Gastrocnemius medialis (tissue), 4 donors: ENCODE results near the gene MDK. TPM values are rescaled to one million over a fixed set of nuclear protein-coding genes. Genes with fewer than 3 reads are reported as not detected.

Experiments used
- ATAC-seq, 2 donors: fragments of 150-250 bp; one replicate each; pipeline ENCODE4 v1.9.1; 2016
- DNase-seq, 2 donors: peaks; one replicate each; pipeline ENCODE4 v3.0.0-alpha.2; 2019
- H3K27ac ChIP-seq, 4 donors: fragments of 200-600 bp; sonication (generic); 1 replicate in 1 of 4; 2 replicates in 3 of 4; pipeline ENCODE4 v1.5.1; 2016 to 2018; ENCODE audit warnings: mild to moderate bottlenecking in 2 of 4, moderate library complexity in 1 of 4
- H3K27me3 ChIP-seq, 3 donors: fragments of 200-600 bp; sonication (generic) in 2 of 3; 1 replicate in 1 of 3; 2 replicates in 2 of 3; pipeline versions ENCODE4 v1.5.1 to v1.6.0; 2016 to 2019; ENCODE audit warnings: mild to moderate bottlenecking in 1 of 3, moderate library complexity in 1 of 3
- H3K36me3 ChIP-seq, 2 donors: fragments of 200-600 bp; sonication (generic) in 1 of 2; one replicate each; pipeline ENCODE4 v1.5.1; 2017 to 2018
- H3K4me1 ChIP-seq, 2 donors: fragments of 200-600 bp; sonication (generic) in 1 of 2; one replicate each; pipeline ENCODE4 v1.5.1; 2016 to 2017; ENCODE audit warnings: mild to moderate bottlenecking in 2 of 2
- H3K4me3 ChIP-seq, 4 donors: fragments of 200-600 bp; sonication (generic) in 3 of 4; 1 replicate in 1 of 4; 2 replicates in 3 of 4; pipeline ENCODE4 v1.5.1; 2016 to 2019; ENCODE audit warnings: mild to moderate bottlenecking in 2 of 4
- H3K9me3 ChIP-seq, 3 donors: fragments of 200-600 bp; sonication (generic) in 2 of 3; 1 replicate in 1 of 3; 2 replicates in 2 of 3; pipeline ENCODE4 v1.5.1; 2016 to 2019
- POLR2A ChIP-seq, 2 donors: fragments of 450-650 bp; IDR thresholded peaks; one replicate each; pipeline ENCODE4 v1.6.1; 2017; ENCODE audit warnings: antibody characterized with exemption in 2 of 2, mild to moderate bottlenecking in 2 of 2, moderate library complexity in 2 of 2
- in situ Hi-C, 4 donors: fragments of 200-750 bp; cut with MboI; loops; one replicate each; pipeline versions ENCODE4 v1.15.0 to v1.8.0; 2017; ENCODE audit warnings: low sequenced_read_pairs in 4 of 4
- intact Hi-C: fragments of 100-400 bp; cut with DNase I; formaldehyde crosslinking; loops from one replicate; pipeline ENCODE4 v1.15.1; 2023; ENCODE audit warnings: low total_unique reads
- total RNA-seq, 4 donors: library from RNA; depleted of rRNA; stranded (reverse); fragments of >200 nt; gene quantifications; one replicate each; pipeline versions ENCODE4 v1.1.0 to v1.2.3, GENCODE V29; 2016
- TF ChIP-seq, protein P1 (sequence below), 5 experiments: fragments of 450-650 bp in 3 of 5; fragments of 200-600 bp in 2 of 5; sonication (generic) in 2 of 5; IDR thresholded peaks in 4 of 5; conservative IDR thresholded peaks in 1 of 5; 1 replicate in 4 of 5; 2 replicates in 1 of 5; pipeline ENCODE4 v1.5.1; 2016 to 2019; ENCODE audit warnings: antibody characterized with exemption in 5 of 5, mild to moderate bottlenecking in 3 of 5, moderate library complexity in 3 of 5

The MDK gene
- total RNA-seq, 4 donors from 2014 or later, result 1.6 to 1.9 TPM; not detected in 2

DNA sequence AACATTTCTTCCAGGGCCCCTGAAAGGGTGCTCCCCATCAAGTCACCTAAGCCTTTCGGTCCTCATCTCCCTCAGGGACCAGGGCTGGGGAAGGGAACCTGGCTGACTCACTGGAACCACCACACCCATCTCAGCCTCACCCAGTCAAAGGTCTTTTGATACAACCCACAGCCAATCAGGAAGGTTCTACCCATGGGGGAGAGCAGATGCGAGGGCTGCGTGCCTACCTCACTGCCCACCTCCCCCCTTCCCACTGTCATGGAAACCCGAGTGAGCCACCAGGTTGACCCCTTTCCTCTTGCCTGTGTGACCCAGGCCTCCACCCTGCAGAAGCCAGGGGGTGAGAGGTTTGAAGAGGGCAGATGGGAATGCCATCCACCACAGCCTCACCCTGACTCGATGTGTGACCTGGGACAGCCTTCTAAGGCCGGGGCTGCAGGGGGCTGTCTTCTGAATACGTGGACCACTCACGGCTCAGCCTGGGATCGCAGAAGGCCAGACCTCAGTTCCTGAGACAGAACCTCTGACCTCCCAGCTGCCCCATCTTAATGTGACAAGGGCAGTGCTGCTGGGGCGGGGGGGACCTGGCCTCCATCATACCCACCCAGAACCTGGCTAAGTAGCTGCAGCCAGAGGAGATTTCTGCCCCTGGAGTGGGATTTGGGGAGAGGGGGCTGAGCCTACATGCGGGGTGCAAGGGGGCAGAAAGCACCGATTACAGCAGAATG lies 2.7 kb downstream of the MDK start:
- intact Hi-C loops (no loop called here), in situ Hi-C loops (no loop called here)
- TF ChIP-seq POLR2A (IDR thresholded peaks at IDR 0.05), result no peak
- TF ChIP-seq, protein P1, sequence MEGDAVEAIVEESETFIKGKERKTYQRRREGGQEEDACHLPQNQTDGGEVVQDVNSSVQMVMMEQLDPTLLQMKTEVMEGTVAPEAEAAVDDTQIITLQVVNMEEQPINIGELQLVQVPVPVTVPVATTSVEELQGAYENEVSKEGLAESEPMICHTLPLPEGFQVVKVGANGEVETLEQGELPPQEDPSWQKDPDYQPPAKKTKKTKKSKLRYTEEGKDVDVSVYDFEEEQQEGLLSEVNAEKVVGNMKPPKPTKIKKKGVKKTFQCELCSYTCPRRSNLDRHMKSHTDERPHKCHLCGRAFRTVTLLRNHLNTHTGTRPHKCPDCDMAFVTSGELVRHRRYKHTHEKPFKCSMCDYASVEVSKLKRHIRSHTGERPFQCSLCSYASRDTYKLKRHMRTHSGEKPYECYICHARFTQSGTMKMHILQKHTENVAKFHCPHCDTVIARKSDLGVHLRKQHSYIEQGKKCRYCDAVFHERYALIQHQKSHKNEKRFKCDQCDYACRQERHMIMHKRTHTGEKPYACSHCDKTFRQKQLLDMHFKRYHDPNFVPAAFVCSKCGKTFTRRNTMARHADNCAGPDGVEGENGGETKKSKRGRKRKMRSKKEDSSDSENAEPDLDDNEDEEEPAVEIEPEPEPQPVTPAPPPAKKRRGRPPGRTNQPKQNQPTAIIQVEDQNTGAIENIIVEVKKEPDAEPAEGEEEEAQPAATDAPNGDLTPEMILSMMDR (IDR thresholded peaks at IDR 0.05 in 4 of 5, conservative IDR thresholded peaks at IDR 0.05 in 1 of 5), result no peak
- Histone ChIP-seq H3K4me1 (peaks cover 8 to 20% of the 10 kb centered on the region in 2 donors), H3K27me3 (peaks cover 10 to 37% (median 21%) of the 10 kb centered on the region in 3 donors), H3K4me3 (no peak overlapping the region), H3K36me3 (no peaks in the 10 kb centered on the region), H3K27ac (no peak overlapping the region), H3K9me3 (no peaks in the 10 kb centered on the region)
- ATAC-seq (no peak), DNase-seq (no peak)

DNA sequence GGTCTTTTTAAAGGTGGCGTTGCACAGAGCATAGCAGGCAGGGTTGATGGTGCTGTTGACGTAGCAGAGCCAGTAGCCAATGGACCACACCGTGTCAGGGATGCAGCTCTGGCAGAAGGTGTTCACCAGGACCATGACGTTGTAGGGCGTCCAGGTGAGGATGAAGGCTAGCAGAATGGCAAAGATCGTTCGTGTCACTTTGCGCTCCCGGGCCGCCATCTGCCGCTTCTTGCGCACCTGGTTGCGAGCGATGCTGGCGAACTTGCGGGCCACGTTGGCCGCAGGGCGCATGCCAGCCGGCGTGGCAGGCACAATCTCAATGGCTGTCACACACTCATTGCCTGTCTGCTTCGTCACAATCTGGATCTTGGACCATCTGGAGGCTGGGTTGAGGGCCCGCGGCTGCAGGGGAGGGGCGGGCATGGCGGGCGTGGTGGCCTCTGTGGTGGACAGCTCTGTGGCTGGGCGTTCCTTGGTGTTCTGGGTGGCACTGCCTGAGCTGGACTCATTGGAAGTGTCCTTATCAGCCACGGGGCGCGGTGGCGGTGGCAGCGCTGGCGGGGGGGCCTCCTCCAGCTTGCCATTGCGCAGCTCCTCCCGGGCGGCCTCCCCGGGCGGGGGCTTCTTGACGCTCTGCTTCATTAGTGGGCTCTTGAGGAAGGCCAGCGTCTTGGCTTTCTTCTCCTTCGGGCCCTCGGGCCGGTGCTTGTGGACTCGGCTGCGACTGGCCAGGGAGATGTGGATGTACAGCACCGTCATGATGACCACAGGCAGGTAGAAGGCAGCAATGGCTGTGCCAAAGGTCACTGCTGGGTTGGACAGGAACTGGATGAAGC lies 3.9 kb downstream of the MDK start:
- H3K27ac ChIP-seq, result no peak overlapping the region
- TF ChIP-seq, protein P1 (IDR thresholded peaks at IDR 0.05 in 4 of 5, conservative IDR thresholded peaks at IDR 0.05 in 1 of 5), result no peak
- TF ChIP-seq POLR2A (IDR thresholded peaks at IDR 0.05), result no peak
- H3K4me3 ChIP-seq, result no peak overlapping the region
- intact Hi-C loops, result no loop called here
- DNase-seq (peak in 1 of 2 donors; percentile 14), ATAC-seq (no peak)
- no peaks in the 10 kb centered on the region for H3K36me3 ChIP-seq
- H3K4me1 ChIP-seq, result peaks cover 16 to 30% of the 10 kb centered on the region in 2 donors
- in situ Hi-C loops, result no loop called here
- no peaks in the 10 kb centered on the region for H3K9me3 ChIP-seq
- H3K27me3 ChIP-seq, result peaks cover 23 to 48% (median 31%) of the 10 kb centered on the region in 3 donors

DNA sequence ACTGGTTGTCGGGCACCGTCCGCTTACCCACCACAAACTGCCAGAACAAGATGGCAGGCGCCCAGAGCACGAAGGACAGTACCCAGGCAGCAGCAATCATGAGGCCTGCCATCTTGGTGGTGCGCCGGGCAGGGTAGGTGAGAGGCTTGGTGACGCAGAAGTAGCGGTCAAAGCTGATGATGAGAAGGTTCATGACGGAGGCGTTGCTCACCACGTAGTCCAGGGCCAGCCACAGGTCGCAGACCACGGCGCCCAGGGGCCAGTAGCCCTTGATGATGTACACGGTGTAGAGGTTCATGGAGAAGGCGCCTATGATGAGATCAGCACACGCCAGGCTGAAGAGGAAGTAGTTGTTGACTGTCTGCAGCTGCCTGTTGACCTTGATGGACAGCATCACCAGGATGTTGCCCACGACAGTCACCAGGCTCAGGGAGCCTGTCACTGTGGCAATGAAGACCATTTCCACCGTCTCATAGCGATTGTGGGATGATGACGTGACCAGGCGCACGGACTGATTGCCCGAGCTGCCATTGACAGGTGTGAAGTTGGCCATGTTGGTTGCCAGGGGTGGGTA lies 4.6 kb downstream of the MDK start:
- intact Hi-C loops, result no loop called here
- Histone ChIP-seq H3K4me1 (peaks cover 16 to 25% of the 10 kb centered on the region in 2 donors), H3K9me3 (no peaks in the 10 kb centered on the region), H3K27me3 (peaks cover 30 to 48% (median 38%) of the 10 kb centered on the region in 3 donors), H3K27ac (no peak overlapping the region), H3K36me3 (no peaks in the 10 kb centered on the region), H3K4me3 (no peak overlapping the region)
- ATAC-seq (no peak), DNase-seq (no peak)
- TF ChIP-seq, protein P1 (IDR thresholded peaks at IDR 0.05 in 4 of 5, conservative IDR thresholded peaks at IDR 0.05 in 1 of 5), result no peak
- no peak for TF ChIP-seq POLR2A (IDR thresholded peaks at IDR 0.05)
- in situ Hi-C loops, result no loop called here

DNA sequence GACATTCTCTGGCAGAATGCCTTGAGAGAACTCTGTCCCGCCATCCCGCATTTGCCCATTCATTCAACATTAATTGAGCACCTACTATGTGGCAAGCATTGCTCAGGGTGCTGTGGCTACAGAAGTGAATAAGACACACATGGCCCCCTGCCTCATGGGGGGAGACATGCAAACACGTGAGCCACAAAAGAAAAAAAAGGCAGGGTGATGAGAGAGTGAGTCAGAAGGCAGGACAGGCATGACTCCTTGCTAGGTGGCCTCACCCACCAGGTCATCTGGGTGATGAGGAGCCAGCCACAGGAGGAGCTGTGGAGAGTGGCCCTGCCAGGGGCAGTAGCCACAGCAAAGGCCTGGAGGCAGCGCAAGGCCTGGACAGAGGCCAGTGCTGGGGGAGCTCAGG lies 5.2 kb downstream of the MDK start:
- H3K4me1 ChIP-seq, result peaks cover 16 to 28% of the 10 kb centered on the region in 2 donors
- no peaks in the 10 kb centered on the region for H3K36me3 ChIP-seq
- TF ChIP-seq POLR2A (IDR thresholded peaks at IDR 0.05), result no peak
- TF ChIP-seq, protein P1 (IDR thresholded peaks at IDR 0.05 in 4 of 5, conservative IDR thresholded peaks at IDR 0.05 in 1 of 5), result no peak
- in situ Hi-C loops, result no loop called here
- H3K27me3 ChIP-seq, result peaks cover 34 to 49% (median 41%) of the 10 kb centered on the region in 3 donors
- no peaks in the 10 kb centered on the region for H3K9me3 ChIP-seq
- DNase-seq (peak in 1 of 2 donors; percentile 12), ATAC-seq (no peak)
- H3K4me3 ChIP-seq, result no peak overlapping the region
- H3K27ac ChIP-seq, result no peak overlapping the region
- intact Hi-C loops, result no loop called here
